ENCODE data around the gene CARD19.

Gene CARD19

GRCh38 chr9:93130861-93131481 is 35.0 kb downstream of the CARD19 start:
- peak overlapping the region; percentile 75; the same call in 1 of the 2 replicates for H3K27ac ChIP-seq
- TF ChIP-seq, protein P1, sequence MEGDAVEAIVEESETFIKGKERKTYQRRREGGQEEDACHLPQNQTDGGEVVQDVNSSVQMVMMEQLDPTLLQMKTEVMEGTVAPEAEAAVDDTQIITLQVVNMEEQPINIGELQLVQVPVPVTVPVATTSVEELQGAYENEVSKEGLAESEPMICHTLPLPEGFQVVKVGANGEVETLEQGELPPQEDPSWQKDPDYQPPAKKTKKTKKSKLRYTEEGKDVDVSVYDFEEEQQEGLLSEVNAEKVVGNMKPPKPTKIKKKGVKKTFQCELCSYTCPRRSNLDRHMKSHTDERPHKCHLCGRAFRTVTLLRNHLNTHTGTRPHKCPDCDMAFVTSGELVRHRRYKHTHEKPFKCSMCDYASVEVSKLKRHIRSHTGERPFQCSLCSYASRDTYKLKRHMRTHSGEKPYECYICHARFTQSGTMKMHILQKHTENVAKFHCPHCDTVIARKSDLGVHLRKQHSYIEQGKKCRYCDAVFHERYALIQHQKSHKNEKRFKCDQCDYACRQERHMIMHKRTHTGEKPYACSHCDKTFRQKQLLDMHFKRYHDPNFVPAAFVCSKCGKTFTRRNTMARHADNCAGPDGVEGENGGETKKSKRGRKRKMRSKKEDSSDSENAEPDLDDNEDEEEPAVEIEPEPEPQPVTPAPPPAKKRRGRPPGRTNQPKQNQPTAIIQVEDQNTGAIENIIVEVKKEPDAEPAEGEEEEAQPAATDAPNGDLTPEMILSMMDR (conservative IDR thresholded peaks at IDR 0.05) = no peak

DNA sequence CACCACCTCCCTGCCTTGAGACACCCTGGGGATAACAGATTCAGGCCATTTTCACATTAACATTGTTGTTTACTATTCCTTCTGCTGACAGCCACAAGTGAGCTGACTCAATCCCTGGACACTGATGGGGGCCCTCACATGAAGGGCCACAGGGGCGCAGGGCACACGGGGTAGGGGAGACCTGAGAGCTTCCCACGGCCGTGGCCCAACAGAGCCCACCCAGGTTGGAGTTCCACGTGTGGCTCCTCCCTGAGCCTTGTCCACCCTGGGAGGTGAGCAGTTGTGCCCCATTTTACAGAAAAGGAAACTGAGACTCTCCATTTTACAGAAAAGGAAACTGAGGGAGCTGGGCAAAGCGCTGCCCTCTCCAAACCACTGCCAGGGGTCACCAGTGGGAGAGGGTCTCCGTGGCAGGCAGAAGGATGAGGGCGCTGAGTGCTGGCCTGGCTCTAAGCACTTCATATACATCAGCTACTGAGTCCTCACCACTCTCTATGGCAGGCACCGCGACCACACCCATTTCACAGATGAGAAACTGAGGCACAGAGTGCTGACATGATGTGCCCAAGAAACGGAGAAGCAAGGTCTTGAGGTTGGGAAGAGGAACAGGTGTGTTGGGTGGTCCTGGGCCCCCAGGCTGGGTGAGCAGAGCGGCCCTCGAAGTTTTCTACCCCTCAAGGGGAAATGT is 35.7 kb downstream of the CARD19 start:
- TF ChIP-seq, protein P1 (conservative IDR thresholded peaks at IDR 0.05) = no peak
- peak overlapping the region; percentile 75 for H3K27ac ChIP-seq

- TF ChIP-seq, protein P1 (conservative IDR thresholded peaks at IDR 0.05) = no peak
- peak overlapping the region; percentile 75 for H3K27ac ChIP-seq
Measured at GRCh38 chr9:93132287-93132927, 36.4 kb downstream of the CARD19 start.

- peak overlapping the region; percentile 75 for H3K27ac ChIP-seq
- TF ChIP-seq, protein P1 (conservative IDR thresholded peaks at IDR 0.05) = no peak
Measured at GRCh38 chr9:93132946-93133680, 37.1 kb downstream of the CARD19 start.

- TF ChIP-seq, protein P1 (conservative IDR thresholded peaks at IDR 0.05) = no peak
- peak overlapping the region; percentile 75 for H3K27ac ChIP-seq
Measured at GRCh38 chr9:93133681-93134014, 37.6 kb downstream of the CARD19 start.

DNA sequence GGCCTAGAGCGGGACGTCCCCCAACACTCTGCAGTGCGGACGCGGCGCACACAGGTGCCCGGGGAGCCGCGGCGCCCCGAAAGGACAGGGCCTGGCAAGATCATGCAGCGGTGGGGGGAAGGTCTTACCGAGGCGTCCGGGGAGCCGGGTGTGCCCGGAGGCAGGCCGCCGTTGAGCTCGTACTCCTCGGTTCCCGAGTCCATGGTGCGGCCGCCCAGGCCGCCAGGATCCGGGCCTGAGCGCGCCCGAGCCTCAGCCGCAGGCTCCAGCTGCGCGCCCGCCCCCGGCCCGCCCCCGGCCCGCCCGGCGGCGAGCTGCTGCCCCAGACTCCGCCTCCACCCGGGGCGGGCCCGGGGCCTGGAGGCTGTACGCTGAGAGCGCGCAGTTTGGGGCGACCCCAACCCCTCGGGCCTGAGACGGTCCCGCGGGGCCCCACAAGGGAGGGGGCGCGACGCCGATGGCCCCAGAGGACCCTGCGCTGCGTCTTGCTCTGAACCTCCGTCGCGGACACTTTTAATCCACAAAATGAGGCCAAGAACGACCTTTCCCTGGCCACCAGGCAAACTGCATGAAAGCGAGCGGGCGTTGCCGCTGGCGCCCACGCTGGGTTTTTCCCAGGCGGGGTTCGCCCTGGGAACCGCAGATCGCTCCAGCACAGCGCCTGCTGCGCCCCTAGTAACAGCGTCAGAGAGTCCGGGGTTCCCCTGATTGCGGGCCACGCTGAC is 38.2 kb downstream of the CARD19 start, which contains the start of gene NINJ1:
Gene NINJ1, minus strand, starts transcription at position 237 of the 725 bp plus-strand sequence. Its CDS starts 34 bp downstream, at position 203.
- TF ChIP-seq, protein P1 (conservative IDR thresholded peaks at IDR 0.05) = no peak
- peak within 1 kb of the TSS; percentile 75 for H3K27ac ChIP-seq

Measured in VCaP (cell line).